Gastrocnemius medialis (tissue), 4 donors: ENCODE results near the gene SMTN. TPM values are rescaled to one million over a fixed set of nuclear protein-coding genes. Genes with fewer than 3 reads are reported as not detected.

Source experiments
- ATAC-seq, 2 donors: fragments of 150-250 bp; one replicate each; pipeline ENCODE4 v1.9.1; 2016
- DNase-seq, 2 donors: peaks; one replicate each; pipeline ENCODE4 v3.0.0-alpha.2; 2019
- H3K27ac ChIP-seq, 4 donors: fragments of 200-600 bp; sonication (generic); 1 replicate in 1 of 4; 2 replicates in 3 of 4; pipeline ENCODE4 v1.5.1; 2016 to 2018; ENCODE audit warnings: mild to moderate bottlenecking in 2 of 4, moderate library complexity in 1 of 4
- H3K27me3 ChIP-seq, 3 donors: fragments of 200-600 bp; sonication (generic) in 2 of 3; 1 replicate in 1 of 3; 2 replicates in 2 of 3; pipeline versions ENCODE4 v1.5.1 to v1.6.0; 2016 to 2019; ENCODE audit warnings: mild to moderate bottlenecking in 1 of 3, moderate library complexity in 1 of 3
- H3K36me3 ChIP-seq, 2 donors: fragments of 200-600 bp; sonication (generic) in 1 of 2; one replicate each; pipeline ENCODE4 v1.5.1; 2017 to 2018
- H3K4me1 ChIP-seq, 2 donors: fragments of 200-600 bp; sonication (generic) in 1 of 2; one replicate each; pipeline ENCODE4 v1.5.1; 2016 to 2017; ENCODE audit warnings: mild to moderate bottlenecking in 2 of 2
- H3K4me3 ChIP-seq, 4 donors: fragments of 200-600 bp; sonication (generic) in 3 of 4; 1 replicate in 1 of 4; 2 replicates in 3 of 4; pipeline ENCODE4 v1.5.1; 2016 to 2019; ENCODE audit warnings: mild to moderate bottlenecking in 2 of 4
- H3K9me3 ChIP-seq, 3 donors: fragments of 200-600 bp; sonication (generic) in 2 of 3; 1 replicate in 1 of 3; 2 replicates in 2 of 3; pipeline ENCODE4 v1.5.1; 2016 to 2019
- CTCF ChIP-seq, 5 experiments: fragments of 450-650 bp in 3 of 5; fragments of 200-600 bp in 2 of 5; sonication (generic) in 2 of 5; IDR thresholded peaks in 4 of 5; conservative IDR thresholded peaks in 1 of 5; 1 replicate in 4 of 5; 2 replicates in 1 of 5; pipeline ENCODE4 v1.5.1; 2016 to 2019; ENCODE audit warnings: antibody characterized with exemption in 5 of 5, mild to moderate bottlenecking in 3 of 5, moderate library complexity in 3 of 5
- POLR2A ChIP-seq, 2 donors: fragments of 450-650 bp; IDR thresholded peaks; one replicate each; pipeline ENCODE4 v1.6.1; 2017; ENCODE audit warnings: antibody characterized with exemption in 2 of 2, mild to moderate bottlenecking in 2 of 2, moderate library complexity in 2 of 2
- in situ Hi-C, 4 donors: fragments of 200-750 bp; cut with MboI; loops; one replicate each; pipeline versions ENCODE4 v1.15.0 to v1.8.0; 2017; ENCODE audit warnings: low sequenced_read_pairs in 4 of 4
- intact Hi-C: fragments of 100-400 bp; cut with DNase I; formaldehyde crosslinking; loops from one replicate; pipeline ENCODE4 v1.15.1; 2023; ENCODE audit warnings: low total_unique reads
- total RNA-seq, 4 donors: library from RNA; depleted of rRNA; stranded (reverse); fragments of >200 nt; gene quantifications; one replicate each; pipeline versions ENCODE4 v1.1.0 to v1.2.3, GENCODE V29; 2016

SMTN gene
- total RNA-seq, 4 donors from 2014 or later: 39.5 to 104 (median 45.3) TPM

GRCh38 chr22:31105282-31105929 is 24.3 kb downstream of the SMTN start:
- in situ Hi-C loops (no loop called here), intact Hi-C loops (no loop called here)
- Histone ChIP-seq H3K9me3 (no peaks in the 10 kb centered on the region), H3K27me3 (no peaks in the 10 kb centered on the region), H3K4me3 (no peak overlapping the region), H3K27ac (peak overlapping the region; percentile 93 to 98 (median 96)), H3K36me3 (peaks cover 0 to 12% of the 10 kb centered on the region in 2 donors), H3K4me1 (peaks cover 31 to 42% of the 10 kb centered on the region in 2 donors)
- no peak for ATAC-seq
- TF ChIP-seq POLR2A (IDR thresholded peaks at IDR 0.05) (no peak), CTCF (IDR thresholded peaks at IDR 0.05 in 4 of 5, conservative IDR thresholded peaks at IDR 0.05 in 1 of 5) (no peak)
- peak in 1 of 2 donors; percentile 9 for DNase-seq

DNA sequence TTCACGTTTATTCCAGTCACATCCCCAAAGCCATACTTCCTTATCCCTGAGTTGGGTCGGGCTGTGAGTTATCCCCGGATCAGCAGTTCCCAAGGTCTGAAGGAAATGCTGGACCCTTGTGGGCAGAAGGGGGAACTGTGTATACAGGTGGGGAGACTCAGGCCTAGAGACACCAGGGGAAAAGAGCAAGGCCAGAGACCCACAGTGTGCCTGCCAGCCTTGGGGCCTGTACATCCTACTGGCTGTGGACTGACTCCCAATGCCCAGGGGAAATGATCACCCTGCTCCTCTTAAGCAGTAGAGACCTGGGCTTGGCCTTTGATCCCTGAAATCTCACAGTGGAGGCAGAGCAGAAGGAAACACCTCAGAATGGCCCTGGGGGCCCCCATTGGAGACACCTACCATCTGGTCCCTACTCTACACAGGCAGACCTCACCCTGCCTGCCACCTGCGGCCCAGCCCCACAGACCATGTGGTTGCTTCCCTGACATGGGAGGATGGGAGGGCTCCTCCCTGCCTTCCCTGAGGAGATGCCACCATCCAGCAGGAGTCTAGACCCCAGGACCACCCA is 25.0 kb downstream of the SMTN start:
- H3K4me1 ChIP-seq: peaks cover 31 to 38% of the 10 kb centered on the region in 2 donors
- intact Hi-C loops (no loop called here), in situ Hi-C loops (no loop called here)
- H3K27me3 ChIP-seq: no peaks in the 10 kb centered on the region
- TF ChIP-seq CTCF (IDR thresholded peaks at IDR 0.05 in 4 of 5, conservative IDR thresholded peaks at IDR 0.05 in 1 of 5): peak in 1 of 5 experiments; percentile 18
- TF ChIP-seq POLR2A (IDR thresholded peaks at IDR 0.05): no peak
- DNase-seq (no peak), ATAC-seq (no peak)
- peaks cover 0 to 8% of the 10 kb centered on the region in 2 donors for H3K36me3 ChIP-seq
- H3K27ac ChIP-seq: peak overlapping the region; percentile 93 to 98 (median 96)
- peak overlapping the region; percentile 68 to 81 (median 80) for H3K4me3 ChIP-seq
- H3K9me3 ChIP-seq: no peaks in the 10 kb centered on the region

- Histone ChIP-seq H3K36me3 (peaks cover 0 to 5% of the 10 kb centered on the region in 2 donors), H3K4me3 (peak overlapping the region; percentile 68 to 81 (median 80)), H3K27me3 (no peaks in the 10 kb centered on the region), H3K4me1 (peaks cover 27 to 36% of the 10 kb centered on the region in 2 donors), H3K27ac (peak overlapping the region; percentile 93 to 98 (median 96)), H3K9me3 (no peaks in the 10 kb centered on the region)
- peak in 1 of 2 donors; percentile 3 for ATAC-seq
- TF ChIP-seq CTCF (IDR thresholded peaks at IDR 0.05 in 4 of 5, conservative IDR thresholded peaks at IDR 0.05 in 1 of 5) (no peak), POLR2A (IDR thresholded peaks at IDR 0.05) (no peak)
- in situ Hi-C loops (no loop called here), intact Hi-C loops (loop anchor here (1.0 kb wide), 5 partner anchors 13 to 124 kb away; partner anchors contain the start of gene RNF185)
- no peak for DNase-seq
Measured at GRCh38 chr22:31106731-31107177, 25.6 kb downstream of the SMTN start.

DNA sequence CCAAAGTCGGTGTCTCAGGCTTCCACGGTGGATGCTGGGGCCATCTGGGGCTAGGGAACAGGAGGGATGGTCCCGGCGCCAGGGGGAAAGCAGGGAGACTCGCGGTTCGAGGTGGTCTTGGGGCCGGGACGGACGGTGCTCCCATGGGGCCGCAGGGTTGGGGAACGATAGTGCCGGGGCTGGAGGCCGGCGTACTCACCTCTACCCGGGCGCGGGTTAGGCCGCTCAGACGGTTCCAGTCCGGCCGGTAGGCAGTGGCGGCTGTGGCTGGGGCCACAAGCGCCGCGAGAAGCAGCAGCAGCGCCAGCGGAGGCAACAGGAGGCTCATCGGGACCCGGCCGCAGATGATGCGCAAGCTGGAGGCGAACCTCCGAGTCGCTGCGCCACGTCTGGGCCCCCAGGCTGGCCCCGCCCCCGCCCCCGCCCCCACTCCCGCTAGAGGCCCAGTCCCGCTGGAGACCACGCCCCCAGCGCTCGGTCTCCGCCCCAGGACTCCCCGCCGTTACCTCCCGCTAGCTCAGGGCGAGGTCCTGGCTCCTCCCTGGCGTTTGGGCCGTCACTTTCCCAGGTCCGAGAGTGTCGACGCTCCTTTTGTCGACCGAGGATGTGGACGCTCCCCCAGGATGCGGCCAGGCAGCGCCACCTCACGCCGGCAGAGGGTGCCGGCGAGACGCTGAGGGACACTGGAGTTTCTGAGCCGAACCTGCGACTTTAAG is 26.2 kb downstream of the SMTN start, which contains the start of gene SELENOM:
TSS of gene SELENOM (minus strand) at position 391 of the 716 bp plus-strand sequence. CDS start at position 328, 63 bp downstream.
- Histone ChIP-seq H3K9me3 (no peaks in the 10 kb centered on the region), H3K4me3 (peak within 1 kb of the TSS; percentile 68 to 81 (median 80)), H3K4me1 (peaks cover 22 to 30% of the 10 kb centered on the region in 2 donors), H3K27me3 (no peaks in the 10 kb centered on the region), H3K27ac (peak within 1 kb of the TSS; percentile 93 to 98 (median 96)), H3K36me3 (peaks cover 0 to 5% of the 10 kb centered on the region in 2 donors)
- DNase-seq (peak; percentile 96 to 97), ATAC-seq (peak; percentile 92 to 94)
- peak; percentile 85 to 87 for TF ChIP-seq POLR2A (IDR thresholded peaks at IDR 0.05)
- TF ChIP-seq CTCF (IDR thresholded peaks at IDR 0.05 in 4 of 5, conservative IDR thresholded peaks at IDR 0.05 in 1 of 5): peak; percentile 89 to 97 (median 94)
- in situ Hi-C loops: no loop called here
- intact Hi-C loops: loop anchor here (1.0 kb wide), 5 partner anchors 14 to 123 kb away; partner anchors contain the start of gene RNF185
